GM12874 (cell line): ENCODE results near the gene DCBLD1.

ENCODE experiments used
- CTCF ChIP-seq: IDR thresholded peaks from 2 replicates; pipeline ENCODE4 v1.5.1; 2011; ENCODE audit warnings: low read depth, mild to moderate bottlenecking, control low read depth, low read length, moderate library complexity; ENCODE audit not compliant: insufficient read depth

The DCBLD1 gene

GRCh38 chr6:117477988-117478852 lies 4.3 kb upstream of the DCBLD1 start:
- TF ChIP-seq CTCF: peak; percentile 35

DNA sequence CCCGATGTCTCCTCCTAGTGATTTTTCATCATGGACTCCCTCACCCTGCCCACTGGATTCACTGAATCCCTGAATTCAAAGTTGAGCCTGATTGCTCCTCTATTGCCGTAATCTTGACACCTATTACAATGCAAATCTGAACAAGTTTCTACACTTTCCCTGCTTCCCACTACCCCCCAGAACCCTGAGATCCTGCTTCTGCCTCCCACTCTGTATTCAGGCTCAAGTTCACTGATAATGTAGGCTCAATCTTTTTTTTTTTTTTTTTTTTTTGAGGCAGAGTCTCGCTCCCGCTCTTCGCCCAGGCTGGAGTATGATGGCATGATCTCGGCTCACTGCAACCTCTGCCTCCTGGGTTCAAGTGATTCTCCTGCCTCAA lies 3.6 kb upstream of the DCBLD1 start:
- TF ChIP-seq CTCF: no peak

- TF ChIP-seq CTCF: no peak
Measured at GRCh38 chr6:117480651-117481050, 1.8 kb upstream of the DCBLD1 start.

GRCh38 chr6:117481278-117481925 lies 1.1 kb upstream of the DCBLD1 start:
- TF ChIP-seq CTCF: no peak

DNA sequence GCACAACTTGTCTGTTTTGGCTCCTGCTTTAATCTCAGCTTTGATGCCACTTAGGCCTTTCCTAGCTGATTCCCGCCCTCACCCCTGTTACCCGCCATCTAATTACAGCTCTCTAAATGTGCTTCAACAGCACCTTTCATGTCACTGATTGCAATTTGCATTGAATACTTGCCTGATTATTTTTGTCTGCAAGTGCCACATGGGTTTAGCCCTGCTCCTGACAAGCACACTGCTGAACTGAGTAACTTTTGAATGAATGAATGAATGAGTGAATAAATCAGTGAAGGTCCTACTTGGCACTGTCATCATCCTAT lies 591 bp upstream of the DCBLD1 start:
- TF ChIP-seq CTCF: no peak

- no peak for TF ChIP-seq CTCF
Measured at GRCh38 chr6:117483004-117483644, 650 bp downstream of the DCBLD1 start.

DNA sequence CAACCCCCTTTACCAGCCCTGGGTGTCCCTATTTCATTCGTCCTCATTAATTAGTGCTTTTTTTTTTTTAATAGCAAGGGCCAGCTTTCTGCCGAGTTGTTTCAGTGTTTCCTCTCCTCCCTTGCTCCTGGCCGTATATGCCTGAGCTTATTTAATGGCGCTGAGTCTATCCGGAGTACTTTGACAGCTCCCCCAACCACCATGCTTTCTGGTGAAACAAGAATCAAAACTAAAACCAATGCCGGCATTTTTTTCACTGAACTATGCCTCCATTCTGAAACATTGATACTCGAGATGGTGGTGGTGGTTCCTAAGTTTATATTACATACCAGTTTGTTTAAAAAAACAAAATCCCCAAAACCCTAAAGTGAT lies 1.2 kb downstream of the DCBLD1 start:
- TF ChIP-seq CTCF: no peak
